ENCODE data around the gene GRAMD2A.
A peak's percentile ranks its signal among the peaks of the same experiment; 100 is the strongest.

The GRAMD2A gene

GRCh38 chr15:72141171-72142084 lies 56.2 kb downstream of the GRAMD2A start (continued):
- TF ChIP-seq, protein P1, sequence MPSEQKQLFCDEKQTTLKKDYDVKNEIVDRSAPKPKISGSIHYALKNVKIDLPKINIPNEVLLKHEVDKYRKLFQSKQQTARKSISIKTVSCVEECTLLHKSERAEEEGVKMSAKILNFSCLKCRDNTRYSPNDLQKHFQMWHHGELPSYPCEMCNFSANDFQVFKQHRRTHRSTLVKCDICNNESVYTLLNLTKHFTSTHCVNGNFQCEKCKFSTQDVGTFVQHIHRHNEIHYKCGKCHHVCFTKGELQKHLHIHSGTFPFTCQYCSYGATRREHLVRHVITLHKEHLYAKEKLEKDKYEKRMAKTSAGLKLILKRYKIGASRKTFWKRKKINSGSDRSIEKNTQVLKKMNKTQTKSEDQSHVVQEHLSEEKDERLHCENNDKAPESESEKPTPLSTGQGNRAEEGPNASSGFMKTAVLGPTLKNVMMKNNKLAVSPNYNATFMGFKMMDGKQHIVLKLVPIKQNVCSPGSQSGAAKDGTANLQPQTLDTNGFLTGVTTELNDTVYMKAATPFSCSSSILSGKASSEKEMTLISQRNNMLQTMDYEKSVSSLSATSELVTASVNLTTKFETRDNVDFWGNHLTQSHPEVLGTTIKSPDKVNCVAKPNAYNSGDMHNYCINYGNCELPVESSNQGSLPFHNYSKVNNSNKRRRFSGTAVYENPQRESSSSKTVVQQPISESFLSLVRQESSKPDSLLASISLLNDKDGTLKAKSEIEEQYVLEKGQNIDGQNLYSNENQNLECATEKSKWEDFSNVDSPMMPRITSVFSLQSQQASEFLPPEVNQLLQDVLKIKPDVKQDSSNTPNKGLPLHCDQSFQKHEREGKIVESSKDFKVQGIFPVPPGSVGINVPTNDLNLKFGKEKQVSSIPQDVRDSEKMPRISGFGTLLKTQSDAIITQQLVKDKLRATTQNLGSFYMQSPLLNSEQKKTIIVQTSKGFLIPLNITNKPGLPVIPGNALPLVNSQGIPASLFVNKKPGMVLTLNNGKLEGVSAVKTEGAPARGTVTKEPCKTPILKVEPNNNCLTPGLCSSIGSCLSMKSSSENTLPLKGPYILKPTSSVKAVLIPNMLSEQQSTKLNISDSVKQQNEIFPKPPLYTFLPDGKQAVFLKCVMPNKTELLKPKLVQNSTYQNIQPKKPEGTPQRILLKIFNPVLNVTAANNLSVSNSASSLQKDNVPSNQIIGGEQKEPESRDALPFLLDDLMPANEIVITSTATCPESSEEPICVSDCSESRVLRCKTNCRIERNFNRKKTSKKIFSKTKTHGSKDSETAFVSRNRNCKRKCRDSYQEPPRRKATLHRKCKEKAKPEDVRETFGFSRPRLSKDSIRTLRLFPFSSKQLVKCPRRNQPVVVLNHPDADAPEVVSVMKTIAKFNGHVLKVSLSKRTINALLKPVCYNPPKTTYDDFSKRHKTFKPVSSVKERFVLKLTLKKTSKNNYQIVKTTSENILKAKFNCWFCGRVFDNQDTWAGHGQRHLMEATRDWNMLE (tag by site-specific recombination; conservative IDR thresholded peaks at IDR 0.05; ENCODE audit: low read depth) = 0 out of 2 replicates have a peak, but pooled peaks have one; percentile 9
- TF ChIP-seq ZNF521 (tag by site-specific recombination; IDR thresholded peaks at IDR 0.05) (no peak), PATZ1 (tag by site-specific recombination; IDR thresholded peaks at IDR 0.05) (no peak), ZBTB20 (tag by site-specific recombination; IDR thresholded peaks at IDR 0.05) (peak; percentile 36), ZNF223 (tag by site-specific recombination; IDR thresholded peaks at IDR 0.05) (no peak), ZNF548 (tag by site-specific recombination; IDR thresholded peaks at IDR 0.05) (no peak), ZXDB (tag by site-specific recombination; IDR thresholded peaks at IDR 0.05) (peak; percentile 84), KLF1 (tag by site-specific recombination; IDR thresholded peaks at IDR 0.05) (no peak), ZNF610 (tag by site-specific recombination; IDR thresholded peaks at IDR 0.05; ENCODE audit: borderline replicate concordance) (no peak), ZNF514 (tag by site-specific recombination; IDR thresholded peaks at IDR 0.05) (no peak), ZIC2 (tag by site-specific recombination; IDR thresholded peaks at IDR 0.05) (no peak), ZNF10 (tag by site-specific recombination; IDR thresholded peaks at IDR 0.05) (no peak), PRDM2 (tag by site-specific recombination; IDR thresholded peaks at IDR 0.05; ENCODE audit: borderline replicate concordance) (no peak), ZBTB11 (tag by site-specific recombination; conservative IDR thresholded peaks at IDR 0.05; ENCODE audit: low read depth) (no peak), ZEB2 (tag by site-specific recombination; IDR thresholded peaks at IDR 0.05) (0 out of 2 replicates have a peak, but pooled peaks have one; percentile 14), ZNF398 (tag by site-specific recombination; IDR thresholded peaks at IDR 0.05) (0 out of 2 replicates have a peak, but pooled peaks have one; percentile 15), ZFP41 (tag by site-specific recombination; IDR thresholded peaks at IDR 0.05; ENCODE audit: borderline replicate concordance) (no peak), ZNF354C (tag by site-specific recombination; IDR thresholded peaks at IDR 0.05; ENCODE audit: borderline replicate concordance, low read depth) (no peak)

All from HEK293 (cell line).